ENCODE data around the gene WNT9A. TPM values are rescaled to one million over a fixed set of nuclear protein-coding genes. Genes with fewer than 3 reads are reported as not detected.
A peak's percentile ranks its signal among the peaks of the same experiment; 100 is the strongest.

The WNT9A gene
- total and polyA plus RNA-seq, 2 donors from 2014 or later = 0.58 to 3.1 TPM

- FAIRE-seq = no peak
- Histone ChIP-seq H3K4me1 (ENCODE audit: control insufficient read depth in 2 of 3, insufficient read depth in 2 of 3, low read depth in 1 of 3, low read length in 3 of 3) (peaks cover 0 to 2% (median 0%) of the 10 kb centered on the region in 3 donors), H3K27me3 (ENCODE audit: control insufficient read depth, insufficient read depth, low read length) (no peaks in the 10 kb centered on the region), H3K36me3 (ENCODE audit: control insufficient read depth in 2 of 3, insufficient read depth in 3 of 3, low read length in 3 of 3) (no peaks in the 10 kb centered on the region), H3K9ac (ENCODE audit: low read length in 3 of 3) (no peak overlapping the region), H3K27ac (ENCODE audit: low read depth in 2 of 2, low read length in 2 of 2) (no peak overlapping the region), H3K4me3 (ENCODE audit: low read length in 3 of 3) (no peak overlapping the region), H3K9me3 (ENCODE audit: control insufficient read depth in 2 of 3, insufficient read depth in 1 of 3, low read length in 3 of 3) (no peaks in the 10 kb centered on the region)
- peak in 3 of 5 donors; percentile 9 to 66 (median 63) for DNase-seq
- intact Hi-C loops (cut with DNase I) = no loop called here
- TF ChIP-seq CTCF (IDR thresholded peaks at IDR 0.05; ENCODE audit: borderline replicate concordance, extremely low read depth, insufficient read depth) = no peak
Measured at GRCh38 chr1:227888404-227889046, 59.2 kb downstream of the WNT9A start.

- FAIRE-seq = no peak
- Histone ChIP-seq H3K9ac (ENCODE audit: low read length in 3 of 3) (no peak overlapping the region), H3K4me3 (ENCODE audit: low read length in 3 of 3) (no peak overlapping the region), H3K36me3 (ENCODE audit: control insufficient read depth in 2 of 3, insufficient read depth in 3 of 3, low read length in 3 of 3) (no peaks in the 10 kb centered on the region), H3K27ac (ENCODE audit: low read depth in 2 of 2, low read length in 2 of 2) (peak overlapping the region in 1 of 2 donors; percentile 54), H3K9me3 (ENCODE audit: control insufficient read depth in 2 of 3, insufficient read depth in 1 of 3, low read length in 3 of 3) (no peaks in the 10 kb centered on the region), H3K27me3 (ENCODE audit: control insufficient read depth, insufficient read depth, low read length) (no peaks in the 10 kb centered on the region), H3K4me1 (ENCODE audit: control insufficient read depth in 2 of 3, insufficient read depth in 2 of 3, low read depth in 1 of 3, low read length in 3 of 3) (peaks cover 0 to 2% (median 0%) of the 10 kb centered on the region in 3 donors)
- DNase-seq = peak; percentile 73 to 90 (median 87)
- TF ChIP-seq CTCF (IDR thresholded peaks at IDR 0.05; ENCODE audit: borderline replicate concordance, extremely low read depth, insufficient read depth) = no peak
- intact Hi-C loops (cut with DNase I) = no loop called here
Measured at GRCh38 chr1:227887697-227888403, 59.9 kb downstream of the WNT9A start.

- DNase-seq (peak; percentile 76 to 92 (median 90)), FAIRE-seq (no peak)
- Histone ChIP-seq H3K4me1 (ENCODE audit: control insufficient read depth in 2 of 3, insufficient read depth in 2 of 3, low read depth in 1 of 3, low read length in 3 of 3) (peaks cover 0 to 2% (median 0%) of the 10 kb centered on the region in 3 donors), H3K4me3 (ENCODE audit: low read length in 3 of 3) (no peak overlapping the region), H3K27me3 (ENCODE audit: control insufficient read depth, insufficient read depth, low read length) (no peaks in the 10 kb centered on the region), H3K9me3 (ENCODE audit: control insufficient read depth in 2 of 3, insufficient read depth in 1 of 3, low read length in 3 of 3) (no peaks in the 10 kb centered on the region), H3K9ac (ENCODE audit: low read length in 3 of 3) (no peak overlapping the region), H3K27ac (ENCODE audit: low read depth in 2 of 2, low read length in 2 of 2) (peak overlapping the region in 1 of 2 donors; percentile 54), H3K36me3 (ENCODE audit: control insufficient read depth in 2 of 3, insufficient read depth in 3 of 3, low read length in 3 of 3) (no peaks in the 10 kb centered on the region)
- TF ChIP-seq CTCF (IDR thresholded peaks at IDR 0.05; ENCODE audit: borderline replicate concordance, extremely low read depth, insufficient read depth) = no peak
- intact Hi-C loops (cut with DNase I) = no loop called here
Measured at GRCh38 chr1:227886993-227887696, 60.6 kb downstream of the WNT9A start.

All from kidney (tissue), 14 donors.